ENCODE measurements around the gene CTPS2. TPM values are rescaled to one million over a fixed set of nuclear protein-coding genes. Genes with fewer than 3 reads are reported as not detected.

The CTPS2 gene
- total RNA-seq, 2 donors from 2014 or later = 7.9 to 12.0 TPM

DNA sequence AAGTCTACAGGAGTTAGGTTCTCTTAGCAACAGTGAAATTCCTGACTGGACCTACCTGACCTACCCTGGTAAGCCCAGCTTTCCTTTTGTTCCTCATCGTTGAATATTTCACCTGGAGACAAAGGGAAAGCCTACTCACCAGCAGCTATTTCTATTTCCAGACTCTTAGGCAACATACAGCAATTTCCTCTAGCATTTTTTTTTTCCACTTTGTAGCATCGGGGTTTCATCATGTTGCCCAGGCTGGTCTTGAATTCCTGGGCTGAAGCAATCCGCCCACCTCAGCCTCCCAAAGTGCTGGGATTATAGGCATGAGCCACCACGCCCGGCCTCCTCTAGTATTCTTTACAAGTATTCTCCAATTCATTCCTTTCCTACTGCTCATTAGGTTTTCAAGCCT is 69.3 kb downstream of the CTPS2 start:
- Histone ChIP-seq H3K9me3 (no peaks in the 10 kb centered on the region), H3K4me3 (no peak overlapping the region), H3K27ac (no peak overlapping the region), H3K4me1 (ENCODE audit: control insufficient read depth in 1 of 2, low read depth in 2 of 2) (no peaks in the 10 kb centered on the region), H3K36me3 (no peaks in the 10 kb centered on the region), H3K27me3 (replicated peaks; ENCODE audit: insufficient read depth) (no peaks in the 10 kb centered on the region)
- DNase-seq (ENCODE audit: low spot score) = no peak
- no peak for ATAC-seq (ENCODE audit: insufficient number of reproducible peaks, low FRiP score, low read depth)
- TF ChIP-seq, protein P1, sequence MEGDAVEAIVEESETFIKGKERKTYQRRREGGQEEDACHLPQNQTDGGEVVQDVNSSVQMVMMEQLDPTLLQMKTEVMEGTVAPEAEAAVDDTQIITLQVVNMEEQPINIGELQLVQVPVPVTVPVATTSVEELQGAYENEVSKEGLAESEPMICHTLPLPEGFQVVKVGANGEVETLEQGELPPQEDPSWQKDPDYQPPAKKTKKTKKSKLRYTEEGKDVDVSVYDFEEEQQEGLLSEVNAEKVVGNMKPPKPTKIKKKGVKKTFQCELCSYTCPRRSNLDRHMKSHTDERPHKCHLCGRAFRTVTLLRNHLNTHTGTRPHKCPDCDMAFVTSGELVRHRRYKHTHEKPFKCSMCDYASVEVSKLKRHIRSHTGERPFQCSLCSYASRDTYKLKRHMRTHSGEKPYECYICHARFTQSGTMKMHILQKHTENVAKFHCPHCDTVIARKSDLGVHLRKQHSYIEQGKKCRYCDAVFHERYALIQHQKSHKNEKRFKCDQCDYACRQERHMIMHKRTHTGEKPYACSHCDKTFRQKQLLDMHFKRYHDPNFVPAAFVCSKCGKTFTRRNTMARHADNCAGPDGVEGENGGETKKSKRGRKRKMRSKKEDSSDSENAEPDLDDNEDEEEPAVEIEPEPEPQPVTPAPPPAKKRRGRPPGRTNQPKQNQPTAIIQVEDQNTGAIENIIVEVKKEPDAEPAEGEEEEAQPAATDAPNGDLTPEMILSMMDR (IDR thresholded peaks at IDR 0.05) = no peak

DNA sequence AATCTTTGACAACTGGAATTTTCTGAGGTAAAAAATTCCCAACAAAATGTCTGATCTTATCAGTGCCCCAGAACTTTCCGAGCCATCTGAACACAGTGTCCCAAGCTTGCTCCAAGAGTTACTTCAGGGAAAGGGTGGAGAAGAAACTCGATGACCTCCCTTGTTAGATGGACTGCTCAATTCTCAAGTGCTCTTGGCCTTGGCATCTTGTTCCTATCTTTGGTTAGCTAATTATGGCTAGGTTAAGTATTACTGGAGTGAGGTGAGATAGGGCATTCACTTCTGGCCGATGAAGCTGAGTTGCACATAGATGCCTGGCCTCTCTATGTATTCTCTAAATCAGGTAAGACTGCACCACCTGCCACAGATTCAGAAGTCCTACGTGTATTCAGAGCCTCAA is 71.6 kb downstream of the CTPS2 start:
- H3K27ac ChIP-seq = no peak overlapping the region
- H3K36me3 ChIP-seq = no peaks in the 10 kb centered on the region
- DNase-seq (ENCODE audit: low spot score) = no peak
- TF ChIP-seq, protein P1 (IDR thresholded peaks at IDR 0.05) = no peak
- H3K4me3 ChIP-seq = no peak overlapping the region
- H3K9me3 ChIP-seq = no peaks in the 10 kb centered on the region
- no peaks in the 10 kb centered on the region for H3K27me3 ChIP-seq (replicated peaks; ENCODE audit: insufficient read depth)
- no peak for ATAC-seq (ENCODE audit: insufficient number of reproducible peaks, low FRiP score, low read depth)
- H3K4me1 ChIP-seq (ENCODE audit: control insufficient read depth in 1 of 2, low read depth in 2 of 2) = no peaks in the 10 kb centered on the region

DNA sequence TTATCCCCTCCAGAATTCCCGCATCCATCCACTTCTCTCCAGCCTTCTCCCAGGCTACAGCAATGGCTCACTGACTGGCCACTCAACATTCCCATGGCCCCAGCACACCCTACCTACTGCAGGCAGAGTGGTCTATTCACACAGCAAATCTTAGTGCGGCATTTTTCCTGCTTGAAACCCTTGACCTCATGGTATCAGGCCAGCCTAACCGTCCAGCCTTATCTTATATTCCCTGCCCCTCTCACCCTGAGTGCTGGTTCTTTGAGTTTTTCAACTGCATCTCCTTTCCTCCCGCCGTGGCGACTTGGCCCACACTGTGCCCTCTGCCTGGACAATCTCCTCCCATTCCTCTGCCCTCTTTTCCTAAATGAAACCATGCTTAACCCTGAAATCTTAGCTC is 72.5 kb downstream of the CTPS2 start:
- TF ChIP-seq, protein P1 (IDR thresholded peaks at IDR 0.05) = no peak
- H3K9me3 ChIP-seq = no peaks in the 10 kb centered on the region
- no peak overlapping the region for H3K27ac ChIP-seq
- no peaks in the 10 kb centered on the region for H3K4me1 ChIP-seq (ENCODE audit: control insufficient read depth in 1 of 2, low read depth in 2 of 2)
- H3K36me3 ChIP-seq = no peaks in the 10 kb centered on the region
- H3K27me3 ChIP-seq (replicated peaks; ENCODE audit: insufficient read depth) = no peaks in the 10 kb centered on the region
- H3K4me3 ChIP-seq = no peak overlapping the region
- ATAC-seq (ENCODE audit: insufficient number of reproducible peaks, low FRiP score, low read depth) = no peak
- no peak for DNase-seq (ENCODE audit: low spot score)

DNA sequence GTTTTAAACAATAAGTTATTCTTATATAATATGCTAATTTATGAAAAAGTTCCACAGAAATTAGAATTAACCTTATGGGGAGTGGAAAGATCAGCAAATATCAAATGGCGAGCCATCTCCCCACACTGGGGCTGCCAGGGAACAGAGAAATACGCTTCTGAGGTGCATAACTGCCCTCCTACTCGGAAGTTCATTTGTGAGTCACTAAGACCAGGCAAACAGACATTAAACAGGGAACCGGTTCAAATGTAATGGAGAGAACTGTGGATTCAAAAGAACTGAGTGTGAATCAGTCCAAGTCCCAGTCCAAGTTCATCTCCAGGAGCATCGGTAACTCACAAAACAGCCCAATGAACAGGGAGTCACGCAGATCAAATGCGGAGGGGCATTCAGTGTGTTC is 73.9 kb downstream of the CTPS2 start:
- TF ChIP-seq, protein P1 (IDR thresholded peaks at IDR 0.05) = no peak
- no peak overlapping the region for H3K4me3 ChIP-seq
- no peaks in the 10 kb centered on the region for H3K36me3 ChIP-seq
- no peaks in the 10 kb centered on the region for H3K9me3 ChIP-seq
- ATAC-seq (ENCODE audit: insufficient number of reproducible peaks, low FRiP score, low read depth) (no peak), DNase-seq (ENCODE audit: low spot score) (no peak)
- H3K27ac ChIP-seq = no peak overlapping the region
- H3K27me3 ChIP-seq (replicated peaks; ENCODE audit: insufficient read depth) = no peaks in the 10 kb centered on the region
- H3K4me1 ChIP-seq (ENCODE audit: control insufficient read depth in 1 of 2, low read depth in 2 of 2) = no peaks in the 10 kb centered on the region

DNA sequence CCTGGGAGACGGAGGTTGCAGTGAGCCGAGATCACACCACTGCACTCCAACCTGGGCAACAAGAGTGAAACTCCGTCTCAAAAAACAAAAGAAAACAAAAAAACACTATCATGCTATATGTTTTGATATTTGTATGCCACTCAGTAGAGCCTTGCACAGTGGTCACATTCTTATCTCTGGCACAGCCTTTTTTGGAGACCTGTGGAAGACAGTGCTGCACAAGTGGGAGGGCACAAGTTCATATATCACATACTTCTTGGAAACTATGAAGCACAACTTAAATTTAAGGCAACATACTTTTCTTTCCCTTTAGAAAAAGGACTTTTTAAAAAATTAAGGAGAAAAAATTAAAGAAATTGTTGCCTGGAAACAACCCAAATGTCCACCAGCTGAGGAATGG is 76.9 kb downstream of the CTPS2 start:
- DNase-seq (ENCODE audit: low spot score) = no peak
- H3K36me3 ChIP-seq = no peaks in the 10 kb centered on the region
- no peaks in the 10 kb centered on the region for H3K4me1 ChIP-seq (ENCODE audit: control insufficient read depth in 1 of 2, low read depth in 2 of 2)
- no peaks in the 10 kb centered on the region for H3K9me3 ChIP-seq
- no peak for ATAC-seq (ENCODE audit: insufficient number of reproducible peaks, low FRiP score, low read depth)
- H3K27me3 ChIP-seq (replicated peaks; ENCODE audit: insufficient read depth) = no peaks in the 10 kb centered on the region
- no peak overlapping the region for H3K27ac ChIP-seq
- no peak overlapping the region for H3K4me3 ChIP-seq
- TF ChIP-seq, protein P1 (IDR thresholded peaks at IDR 0.05) = no peak

Data from thoracic aorta (tissue), 2 donors.